HepG2 (cell line): ENCODE measurements around the gene LAMB2. TPM values are rescaled to one million over a fixed set of nuclear protein-coding genes. Genes with fewer than 3 reads are reported as not detected.

Experiments used
- EEA1 ChIP-seq: sonication (generic); formaldehyde crosslinking; IDR thresholded peaks from 2 replicates; pipeline ENCODE4 v1.5.1; 2020; ENCODE audit warnings: mild to moderate bottlenecking, missing genetic modification reagents, borderline replicate concordance
- FOSL1 ChIP-seq: sonication (generic); formaldehyde crosslinking; IDR thresholded peaks from 2 replicates; pipeline ENCODE4 v1.9.0; 2021; ENCODE audit warnings: missing genetic modification reagents, borderline replicate concordance
- HES4 ChIP-seq: sonication (generic); formaldehyde crosslinking; IDR thresholded peaks from 2 replicates; pipeline ENCODE4 v1.9.0; 2021; ENCODE audit warnings: mild to moderate bottlenecking, missing genetic modification reagents, borderline replicate concordance
- HOXD1 ChIP-seq: sonication (generic); formaldehyde crosslinking; IDR thresholded peaks from 2 replicates; pipeline ENCODE4 v1.5.0; 2020; ENCODE audit warnings: missing genetic modification reagents
- KLF11 ChIP-seq: IDR thresholded peaks from 2 replicates; pipeline ENCODE4 v1.6.1; 2016; ENCODE audit warnings: missing compliant biosample characterization
- MLXIP ChIP-seq: sonication (generic); formaldehyde crosslinking; IDR thresholded peaks from 2 replicates; pipeline ENCODE4 v1.9.0; 2021; ENCODE audit warnings: missing genetic modification reagents, borderline replicate concordance
- NAIF1 ChIP-seq: sonication (generic); formaldehyde crosslinking; IDR thresholded peaks from 2 replicates; pipeline ENCODE4 v1.5.0; 2020; ENCODE audit warnings: mild to moderate bottlenecking, missing genetic modification reagents, borderline replicate concordance
- NFIC ChIP-seq: IDR thresholded peaks from 2 replicates; pipeline ENCODE4 v1.6.1; 2012; ENCODE audit warnings: mild to moderate bottlenecking, low read length, inconsistent platforms
- NPAS2 ChIP-seq: sonication (generic); formaldehyde crosslinking; IDR thresholded peaks from 2 replicates; pipeline ENCODE4 v1.8.0; 2022; ENCODE audit warnings: mild to moderate bottlenecking, missing genetic modification reagents, borderline replicate concordance
- POLR2AphosphoS2 ChIP-seq: IDR thresholded peaks from 2 replicates; pipeline ENCODE4 v1.6.1; 2011; ENCODE audit warnings: low read depth, low read length, improper control_type of control experiment
- SOX5 ChIP-seq: IDR thresholded peaks from 2 replicates; pipeline ENCODE4 v1.6.1; 2016; ENCODE audit warnings: borderline replicate concordance
- SRSF1 ChIP-seq: fragments of 200-400 bp; formaldehyde crosslinking; optimal IDR thresholded peaks from 2 replicates; pipeline ENCODE3; 2017; ENCODE audit warnings: mild to moderate bottlenecking, low read depth, low read length, moderate library complexity
- XBP1 ChIP-seq: sonication (generic); formaldehyde crosslinking; IDR thresholded peaks from 2 replicates; pipeline ENCODE4 v1.5.0; 2020; ENCODE audit warnings: missing genetic modification reagents
- ZBTB46 ChIP-seq: sonication (generic); formaldehyde crosslinking; IDR thresholded peaks from 2 replicates; pipeline ENCODE4 v1.4.0; 2020; ENCODE audit warnings: mild to moderate bottlenecking, missing genetic modification reagents, borderline replicate concordance
- ZC3H4 ChIP-seq: sonication (generic); formaldehyde crosslinking; IDR thresholded peaks from 2 replicates; pipeline ENCODE4 v1.4.0; 2020; ENCODE audit warnings: missing genetic modification reagents, borderline replicate concordance
- ZNF251 ChIP-seq: sonication (generic); formaldehyde crosslinking; IDR thresholded peaks from 2 replicates; pipeline ENCODE4 v1.9.0; 2021; ENCODE audit warnings: mild to moderate bottlenecking, missing genetic modification reagents
- ZNF296 ChIP-seq: sonication (generic); formaldehyde crosslinking; conservative IDR thresholded peaks from 2 replicates; pipeline ENCODE4 v1.5.0; 2020; ENCODE audit warnings: mild to moderate bottlenecking, missing genetic modification reagents
- ZNF331 ChIP-seq: sonication (generic); formaldehyde crosslinking; IDR thresholded peaks from 2 replicates; pipeline ENCODE4 v1.4.0; 2020; ENCODE audit warnings: missing genetic modification reagents
- ZNF367 ChIP-seq: sonication (generic); formaldehyde crosslinking; IDR thresholded peaks from 2 replicates; pipeline ENCODE4 v1.4.0; 2020; ENCODE audit warnings: missing genetic modification reagents, borderline replicate concordance
- ZNF558 ChIP-seq: sonication (generic); formaldehyde crosslinking; IDR thresholded peaks from 2 replicates; pipeline ENCODE4 v1.9.0; 2022; ENCODE audit warnings: mild to moderate bottlenecking, missing genetic modification reagents, borderline replicate concordance
- ZNF776 ChIP-seq: sonication (generic); formaldehyde crosslinking; IDR thresholded peaks from 2 replicates; pipeline ENCODE4 v1.4.0; 2020; ENCODE audit warnings: mild to moderate bottlenecking, missing genetic modification reagents
- ZNF816 ChIP-seq: sonication (generic); formaldehyde crosslinking; IDR thresholded peaks from 2 replicates; pipeline ENCODE4 v1.8.0; 2022; ENCODE audit warnings: missing genetic modification reagents, mild to moderate bottlenecking, borderline replicate concordance
- ZNF879 ChIP-seq: sonication (generic); formaldehyde crosslinking; IDR thresholded peaks from 2 replicates; pipeline ENCODE4 v1.8.1; 2023; ENCODE audit warnings: missing genetic modification reagents
- ZSCAN9 ChIP-seq: IDR thresholded peaks from 2 replicates; pipeline ENCODE4 v1.6.1; 2016; ENCODE audit warnings: borderline replicate concordance
- polyA plus RNA-seq, 8 experiments: library from polyadenylated mRNA; depleted of rRNA in 3 of 8; stranded (reverse) in 7 of 8; unstranded in 1 of 8; fragments of >200 nt; fragmentation: Illumina TruSeq in 4 of 8; extraction: Trizol in 4 of 8; gene quantifications; 2 replicates each; pipeline versions ENCODE4 v1.2.1 to v1.2.3, GENCODE V29; 2011 to 2016; ENCODE audit warnings: low read depth in 4 of 8, missing spikeins in 1 of 8, mixed read lengths in 1 of 8; ENCODE audit not compliant: insufficient read depth in 1 of 8
- total RNA-seq, 5 experiments: library from RNA; depleted of rRNA; stranded (reverse); fragments of >200 nt; fragmentation: Illumina TruSeq; extraction: Trizol; gene quantifications; 2 replicates each; pipeline ENCODE4 v1.2.3, GENCODE V29; 2016; ENCODE audit warnings: low read depth in 1 of 5
- TF ChIP-seq, protein P1 (sequence below): sonication (generic); formaldehyde crosslinking; IDR thresholded peaks from 2 replicates; pipeline ENCODE4 v1.5.0; 2020; ENCODE audit warnings: mild to moderate bottlenecking, missing genetic modification reagents

The LAMB2 gene
- total and polyA plus RNA-seq, 2 of the 13 experiments (the other 11 are each of a cell fraction or from before 2014, with no cell fraction given), result 208 to 443 TPM

GRCh38 chr3:49092938-49093852 lies 39.7 kb downstream of the LAMB2 start (continued):
- peak; percentile 34; the same call in 1 of the 2 replicates for TF ChIP-seq ZNF816 (CRISPR knock-in tag)
- no peak for TF ChIP-seq SOX5 (CRISPR knock-in tag)
- TF ChIP-seq, protein P1, sequence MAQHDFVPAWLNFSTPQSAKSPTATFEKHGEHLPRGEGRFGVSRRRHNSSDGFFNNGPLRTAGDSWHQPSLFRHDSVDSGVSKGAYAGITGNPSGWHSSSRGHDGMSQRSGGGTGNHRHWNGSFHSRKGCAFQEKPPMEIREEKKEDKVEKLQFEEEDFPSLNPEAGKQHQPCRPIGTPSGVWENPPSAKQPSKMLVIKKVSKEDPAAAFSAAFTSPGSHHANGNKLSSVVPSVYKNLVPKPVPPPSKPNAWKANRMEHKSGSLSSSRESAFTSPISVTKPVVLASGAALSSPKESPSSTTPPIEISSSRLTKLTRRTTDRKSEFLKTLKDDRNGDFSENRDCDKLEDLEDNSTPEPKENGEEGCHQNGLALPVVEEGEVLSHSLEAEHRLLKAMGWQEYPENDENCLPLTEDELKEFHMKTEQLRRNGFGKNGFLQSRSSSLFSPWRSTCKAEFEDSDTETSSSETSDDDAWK (CRISPR knock-in tag), result no peak
- no peak for TF ChIP-seq ZNF331 (CRISPR knock-in tag)
- no peak; the same call in 1 of the 2 replicates for TF ChIP-seq NAIF1 (CRISPR knock-in tag)
- no peak for TF ChIP-seq ZC3H4
- no peak for TF ChIP-seq POLR2AphosphoS2
- no peak for TF ChIP-seq ZBTB46 (CRISPR knock-in tag)
- TF ChIP-seq HOXD1, result no peak
- no peak for TF ChIP-seq FOSL1 (CRISPR knock-in tag)
- no peak for TF ChIP-seq KLF11
- TF ChIP-seq ZSCAN9 (CRISPR knock-in tag), result no peak
- TF ChIP-seq EEA1 (CRISPR knock-in tag), result no peak
- no peak for TF ChIP-seq SRSF1
- TF ChIP-seq XBP1 (CRISPR knock-in tag), result no peak
- no peak for TF ChIP-seq ZNF367
- no peak; the same call in 1 of the 2 replicates for TF ChIP-seq ZNF776 (CRISPR knock-in tag)
- TF ChIP-seq MLXIP (CRISPR knock-in tag), result no peak
- TF ChIP-seq ZNF251, result no peak; the same call in 1 of the 2 replicates
- 0 out of 2 replicates have a peak, but pooled peaks have one; percentile 22 for TF ChIP-seq ZNF558 (CRISPR knock-in tag)
- 0 out of 2 replicates have a peak, but pooled peaks have one; percentile 54 for TF ChIP-seq ZNF879 (CRISPR knock-in tag)
- no peak for TF ChIP-seq NPAS2 (CRISPR knock-in tag)
- TF ChIP-seq HES4 (CRISPR knock-in tag), result no peak
- no peak for TF ChIP-seq ZNF296 (CRISPR knock-in tag)
- no peak for TF ChIP-seq NFIC
